Measurements from ENCODE around the gene SLC9B1. TPM values are rescaled to one million over a fixed set of nuclear protein-coding genes. Genes with fewer than 3 reads are reported as not detected.
"Not testable (repeated sequence)": the region's sequence is repeated elsewhere in the genome, so short reads cannot be mapped to it uniquely, and the experiment has no call there.

SLC9B1 gene
- polyA plus RNA-seq, 1 donor (not counting 4 experiments of a cell fraction or from before 2014, with no cell fraction given) = 0.07 TPM

- peak overlapping the region; percentile 59 for H3K4me2 ChIP-seq (ENCODE audit: control insufficient read depth, extremely low read depth, insufficient read depth, low read depth, low read length)
- dilution Hi-C loops (cut with MboI; ENCODE audit: extremely low pct_ligation_motif_present, low sequenced_read_pairs) = no loop called here
- peak overlapping the region; percentile 97 for H3K9ac ChIP-seq (ENCODE audit: control insufficient read depth, extremely low read depth, insufficient read depth, low read length)
- FAIRE-seq (no peak), DNase-seq (ENCODE audit: low read depth, low spot score) (no peak)
- no peaks in the 10 kb centered on the region for H4K20me1 ChIP-seq (ENCODE audit: control insufficient read depth, extremely low read depth, insufficient read depth, low read length)
- H3K4me3 ChIP-seq (ENCODE audit: control insufficient read depth in 2 of 3, extremely low read depth in 1 of 3, insufficient read depth in 2 of 3, low read depth in 1 of 3, low read length in 3 of 3) = peak overlapping the region; percentile 44 to 94 (median 70)
- H3K27ac ChIP-seq (ENCODE audit: control insufficient read depth, insufficient read depth, low read length) = peak overlapping the region; percentile 98
- H2AFZ ChIP-seq (ENCODE audit: control insufficient read depth, low read length) = no peak overlapping the region
- H3K36me3 ChIP-seq (ENCODE audit: control insufficient read depth in 2 of 2, extremely low read depth in 1 of 2, insufficient read depth in 2 of 2, low read length in 2 of 2) = no peaks in the 10 kb centered on the region
- H3K79me2 ChIP-seq (ENCODE audit: control insufficient read depth, insufficient read depth, low read length) = peaks cover 37% of the 10 kb centered on the region
- H3K27me3 ChIP-seq (ENCODE audit: control insufficient read depth, extremely low read depth, insufficient read depth, low read length) = no peaks in the 10 kb centered on the region
- H3K4me1 ChIP-seq (ENCODE audit: control insufficient read depth, extremely low read depth, insufficient read depth, low read length) = peaks cover 23% of the 10 kb centered on the region
- H3K9me3 ChIP-seq (ENCODE audit: control insufficient read depth, low read depth, low read length) = no peaks in the 10 kb centered on the region
- TF ChIP-seq CTCF (optimal IDR thresholded peaks at IDR 0.05 in 1 of 3, IDR thresholded peaks at IDR 0.05 in 1 of 3, conservative IDR thresholded peaks at IDR 0.05 in 1 of 3; ENCODE audit: extremely low read depth in 1 of 3, insufficient read depth in 2 of 3, low read length in 3 of 3) = no peak
- TF ChIP-seq EZH2 (IDR thresholded peaks at IDR 0.05; ENCODE audit: low read length) = no peak
- no peaks in the 10 kb centered on the region for H3K9me1 ChIP-seq (ENCODE audit: control insufficient read depth, extremely low read depth, insufficient read depth, low read length)
Observed at GRCh38 chr4:102867278-102868152, 152.0 kb downstream of the SLC9B1 start.

- H3K4me3 ChIP-seq (ENCODE audit: control insufficient read depth in 2 of 3, extremely low read depth in 1 of 3, insufficient read depth in 2 of 3, low read depth in 1 of 3, low read length in 3 of 3); H3K36me3 ChIP-seq (ENCODE audit: control insufficient read depth in 2 of 2, extremely low read depth in 1 of 2, insufficient read depth in 2 of 2, low read length in 2 of 2); dilution Hi-C loops (cut with MboI; ENCODE audit: extremely low pct_ligation_motif_present, low sequenced_read_pairs); H3K9ac ChIP-seq (ENCODE audit: control insufficient read depth, extremely low read depth, insufficient read depth, low read length); H3K9me1 ChIP-seq (ENCODE audit: control insufficient read depth, extremely low read depth, insufficient read depth, low read length); H2AFZ ChIP-seq (ENCODE audit: control insufficient read depth, low read length); DNase-seq (ENCODE audit: low read depth, low spot score); H3K4me2 ChIP-seq (ENCODE audit: control insufficient read depth, extremely low read depth, insufficient read depth, low read depth, low read length); H3K27ac ChIP-seq (ENCODE audit: control insufficient read depth, insufficient read depth, low read length); FAIRE-seq; H4K20me1 ChIP-seq (ENCODE audit: control insufficient read depth, extremely low read depth, insufficient read depth, low read length); H3K27me3 ChIP-seq (ENCODE audit: control insufficient read depth, extremely low read depth, insufficient read depth, low read length); H3K9me3 ChIP-seq (ENCODE audit: control insufficient read depth, low read depth, low read length): not testable (repeated sequence)
- Histone ChIP-seq H3K79me2 (ENCODE audit: control insufficient read depth, insufficient read depth, low read length) (peaks cover 21% of the 10 kb centered on the region), H3K4me1 (ENCODE audit: control insufficient read depth, extremely low read depth, insufficient read depth, low read length) (peaks cover 14% of the 10 kb centered on the region)
Observed at GRCh38 chr4:102865327-102865726, 154.2 kb downstream of the SLC9B1 start.
